Measurements from ENCODE around the gene CDYL2.

The CDYL2 gene

GRCh38 chr16:80683646-80684045, 120.8 kb downstream of the CDYL2 start:
- H3K4me3 ChIP-seq (ENCODE audit: low read length): no peak overlapping the region
- TF ChIP-seq EZH2phosphoT487 (IDR thresholded peaks at IDR 0.05; ENCODE audit: low read depth): no peak
- TF ChIP-seq CTCF (IDR thresholded peaks at IDR 0.05; ENCODE audit: low read depth, low read length): no peak
- no peaks in the 10 kb centered on the region for H3K36me3 ChIP-seq (replicated peaks; ENCODE audit: low read depth, low read length)
- H3K9ac ChIP-seq (ENCODE audit: low read length): no peak overlapping the region
- H3K9me3 ChIP-seq (ENCODE audit: insufficient read depth, low read length): no peaks in the 10 kb centered on the region
- no peaks in the 10 kb centered on the region for H3K79me2 ChIP-seq (ENCODE audit: low read length)
- H3K4me1 ChIP-seq (ENCODE audit: low read length): peaks cover 6% of the 10 kb centered on the region; the same call in 1 of the 2 replicates
- no peak overlapping the region for H2AFZ ChIP-seq (ENCODE audit: low read depth, low read length)
- H3K27ac ChIP-seq (ENCODE audit: low read length): no peak overlapping the region
- no peak overlapping the region for H3K4me2 ChIP-seq (ENCODE audit: low read length)
- H3K27me3 ChIP-seq (ENCODE audit: low read depth, low read length): peaks cover 42% of the 10 kb centered on the region
- H4K20me1 ChIP-seq (ENCODE audit: insufficient read depth, low read length): no peaks in the 10 kb centered on the region

DNA sequence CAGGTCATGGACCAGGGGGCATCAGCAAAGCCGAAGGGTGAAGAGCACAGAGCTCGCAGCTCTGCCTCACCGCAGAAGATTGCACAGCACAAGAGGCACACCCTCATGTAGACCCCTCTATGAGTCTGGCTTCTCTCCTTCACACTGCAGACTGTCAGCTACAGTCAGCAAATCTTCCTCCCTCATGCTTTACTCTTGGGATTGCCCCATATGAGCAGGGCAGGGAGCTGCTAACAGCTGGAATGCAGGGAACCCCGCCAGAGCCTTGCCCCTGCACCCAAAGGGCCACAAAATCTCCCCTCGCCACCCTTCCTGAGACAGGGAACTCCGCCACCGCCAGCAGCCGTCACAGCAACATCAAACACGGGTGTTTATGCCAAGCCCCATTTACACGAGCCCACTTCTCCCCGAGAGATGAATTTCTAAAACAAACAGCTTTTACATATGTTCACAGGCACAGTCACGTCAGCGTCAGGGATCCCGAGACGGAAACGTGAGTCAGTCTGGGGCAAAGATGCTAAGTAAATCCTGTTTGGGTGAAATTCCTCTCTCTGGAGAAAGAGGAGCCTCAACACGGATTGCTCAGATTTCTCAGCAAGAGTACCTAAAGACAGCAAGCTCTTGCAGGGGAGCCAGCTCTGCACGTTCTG, 121.9 kb downstream of the CDYL2 start:
- Histone ChIP-seq H3K9me3 (ENCODE audit: insufficient read depth, low read length) (no peaks in the 10 kb centered on the region), H3K27ac (ENCODE audit: low read length) (no peak overlapping the region), H4K20me1 (ENCODE audit: insufficient read depth, low read length) (no peaks in the 10 kb centered on the region), H3K79me2 (ENCODE audit: low read length) (no peaks in the 10 kb centered on the region), H3K4me2 (ENCODE audit: low read length) (no peak overlapping the region), H2AFZ (ENCODE audit: low read depth, low read length) (no peak overlapping the region), H3K4me1 (ENCODE audit: low read length) (peaks cover 6% of the 10 kb centered on the region; the same call in 1 of the 2 replicates), H3K36me3 (replicated peaks; ENCODE audit: low read depth, low read length) (no peaks in the 10 kb centered on the region), H3K9ac (ENCODE audit: low read length) (no peak overlapping the region), H3K4me3 (ENCODE audit: low read length) (no peak overlapping the region), H3K27me3 (ENCODE audit: low read depth, low read length) (peaks cover 38% of the 10 kb centered on the region)
- TF ChIP-seq EZH2phosphoT487 (IDR thresholded peaks at IDR 0.05; ENCODE audit: low read depth): no peak
- TF ChIP-seq CTCF (IDR thresholded peaks at IDR 0.05; ENCODE audit: low read depth, low read length): no peak

GRCh38 chr16:80681436-80681835, 123.0 kb downstream of the CDYL2 start:
- no peaks in the 10 kb centered on the region for H3K9me3 ChIP-seq (ENCODE audit: insufficient read depth, low read length)
- no peak overlapping the region for H2AFZ ChIP-seq (ENCODE audit: low read depth, low read length)
- peaks cover 16% of the 10 kb centered on the region for H3K4me1 ChIP-seq (ENCODE audit: low read length)
- H3K36me3 ChIP-seq (replicated peaks; ENCODE audit: low read depth, low read length): no peaks in the 10 kb centered on the region
- no peak overlapping the region for H3K9ac ChIP-seq (ENCODE audit: low read length)
- no peak overlapping the region for H3K4me3 ChIP-seq (ENCODE audit: low read length)
- H4K20me1 ChIP-seq (ENCODE audit: insufficient read depth, low read length): no peaks in the 10 kb centered on the region
- no peak for TF ChIP-seq CTCF (IDR thresholded peaks at IDR 0.05; ENCODE audit: low read depth, low read length)
- no peak for TF ChIP-seq EZH2phosphoT487 (IDR thresholded peaks at IDR 0.05; ENCODE audit: low read depth)
- H3K27me3 ChIP-seq (ENCODE audit: low read depth, low read length): peaks cover 37% of the 10 kb centered on the region
- no peaks in the 10 kb centered on the region for H3K79me2 ChIP-seq (ENCODE audit: low read length)
- no peak overlapping the region for H3K4me2 ChIP-seq (ENCODE audit: low read length)
- no peak overlapping the region for H3K27ac ChIP-seq (ENCODE audit: low read length)

DNA sequence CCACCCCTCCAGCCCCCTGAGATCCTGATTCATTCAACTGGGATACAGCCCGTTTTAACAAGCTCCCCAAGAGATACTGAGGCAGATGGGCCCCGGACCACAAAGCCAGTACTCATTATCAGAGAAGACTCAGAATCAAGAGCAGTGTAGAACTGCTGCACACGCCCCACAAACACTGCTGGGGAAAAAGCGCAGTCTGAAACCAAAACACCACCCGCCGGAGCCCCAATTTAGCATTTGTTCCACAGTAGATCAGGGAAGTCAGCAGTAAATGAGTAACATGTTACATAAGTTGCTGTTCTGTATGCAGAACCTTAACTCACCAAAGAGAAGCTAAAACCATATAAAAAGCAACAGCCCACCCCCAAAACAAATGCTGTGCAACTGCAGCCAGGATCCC, 123.6 kb downstream of the CDYL2 start:
- Histone ChIP-seq H3K27ac (ENCODE audit: low read length) (no peak overlapping the region), H3K79me2 (ENCODE audit: low read length) (no peaks in the 10 kb centered on the region), H3K27me3 (ENCODE audit: low read depth, low read length) (peaks cover 39% of the 10 kb centered on the region), H3K4me2 (ENCODE audit: low read length) (0 out of 2 replicates have a peak overlapping the region, but pooled peaks have one; percentile 3), H3K36me3 (replicated peaks; ENCODE audit: low read depth, low read length) (no peaks in the 10 kb centered on the region), H3K4me1 (ENCODE audit: low read length) (peaks cover 22% of the 10 kb centered on the region), H3K9me3 (ENCODE audit: insufficient read depth, low read length) (no peaks in the 10 kb centered on the region), H4K20me1 (ENCODE audit: insufficient read depth, low read length) (peaks cover 6% of the 10 kb centered on the region; the same call in 1 of the 2 replicates), H2AFZ (ENCODE audit: low read depth, low read length) (no peak overlapping the region), H3K9ac (ENCODE audit: low read length) (no peak overlapping the region), H3K4me3 (ENCODE audit: low read length) (no peak overlapping the region)
- TF ChIP-seq CTCF (IDR thresholded peaks at IDR 0.05; ENCODE audit: low read depth, low read length) (no peak), EZH2phosphoT487 (IDR thresholded peaks at IDR 0.05; ENCODE audit: low read depth) (no peak)
